Liver (tissue), 3 donors: Measurements from ENCODE around the gene PYCARD.

ENCODE experiments used
- EGR1 ChIP-seq, 2 donors: IDR thresholded peaks; 2 replicates each; pipeline ENCODE4 v1.6.1; 2016 to 2018; ENCODE audit warnings: antibody characterized with exemption in 2 of 2, low read depth in 2 of 2
- FOXA1 ChIP-seq: IDR thresholded peaks from 2 replicates; pipeline ENCODE4 v1.6.1; 2016; ENCODE audit warnings: antibody characterized with exemption
- FOXA2 ChIP-seq: IDR thresholded peaks from 2 replicates; pipeline ENCODE4 v1.6.1; 2016; ENCODE audit warnings: antibody characterized with exemption
- GABPA ChIP-seq, 2 donors: IDR thresholded peaks in 1 of 2; conservative IDR thresholded peaks in 1 of 2; 2 replicates each; pipeline ENCODE4 v1.6.1; 2016; ENCODE audit warnings: antibody characterized with exemption in 2 of 2, mild to moderate bottlenecking in 1 of 2, moderate library complexity in 1 of 2
- JUND ChIP-seq, 2 donors: IDR thresholded peaks; 2 replicates each; pipeline ENCODE4 v1.6.1; 2016; ENCODE audit warnings: antibody characterized with exemption in 2 of 2
- RAD21 ChIP-seq, 2 donors: IDR thresholded peaks; 2 replicates each; pipeline ENCODE4 v1.6.1; 2016; ENCODE audit warnings: antibody characterized with exemption in 2 of 2, mild to moderate bottlenecking in 2 of 2
- REST ChIP-seq: IDR thresholded peaks from 2 replicates; pipeline ENCODE4 v1.6.1; 2016; ENCODE audit warnings: antibody characterized with exemption, mild to moderate bottlenecking
- SP1 ChIP-seq: IDR thresholded peaks from 2 replicates; pipeline ENCODE4 v1.6.1; 2018; ENCODE audit warnings: antibody characterized with exemption, mild to moderate bottlenecking
- TAF1 ChIP-seq: conservative IDR thresholded peaks from 2 replicates; pipeline ENCODE4 v1.6.1; 2016; ENCODE audit warnings: antibody characterized with exemption, mild to moderate bottlenecking
- TF ChIP-seq, protein P1 (sequence below): fragments of 150-350 bp; IDR thresholded peaks from 2 replicates; pipeline ENCODE4 v1.5.1; 2017; ENCODE audit warnings: improper control_type of control experiment, low read depth, low read length; ENCODE audit not compliant: missing input control
- TF ChIP-seq, protein P2 (sequence below): IDR thresholded peaks from 2 replicates; pipeline ENCODE4 v1.6.1; 2016; ENCODE audit warnings: antibody characterized with exemption
- TF ChIP-seq, protein P3 (sequence below): IDR thresholded peaks from 2 replicates; pipeline ENCODE4 v1.6.1; 2016; ENCODE audit warnings: antibody characterized with exemption
- donor health status: healthy.
- donor health status: healthy.

- TF ChIP-seq, protein P1, sequence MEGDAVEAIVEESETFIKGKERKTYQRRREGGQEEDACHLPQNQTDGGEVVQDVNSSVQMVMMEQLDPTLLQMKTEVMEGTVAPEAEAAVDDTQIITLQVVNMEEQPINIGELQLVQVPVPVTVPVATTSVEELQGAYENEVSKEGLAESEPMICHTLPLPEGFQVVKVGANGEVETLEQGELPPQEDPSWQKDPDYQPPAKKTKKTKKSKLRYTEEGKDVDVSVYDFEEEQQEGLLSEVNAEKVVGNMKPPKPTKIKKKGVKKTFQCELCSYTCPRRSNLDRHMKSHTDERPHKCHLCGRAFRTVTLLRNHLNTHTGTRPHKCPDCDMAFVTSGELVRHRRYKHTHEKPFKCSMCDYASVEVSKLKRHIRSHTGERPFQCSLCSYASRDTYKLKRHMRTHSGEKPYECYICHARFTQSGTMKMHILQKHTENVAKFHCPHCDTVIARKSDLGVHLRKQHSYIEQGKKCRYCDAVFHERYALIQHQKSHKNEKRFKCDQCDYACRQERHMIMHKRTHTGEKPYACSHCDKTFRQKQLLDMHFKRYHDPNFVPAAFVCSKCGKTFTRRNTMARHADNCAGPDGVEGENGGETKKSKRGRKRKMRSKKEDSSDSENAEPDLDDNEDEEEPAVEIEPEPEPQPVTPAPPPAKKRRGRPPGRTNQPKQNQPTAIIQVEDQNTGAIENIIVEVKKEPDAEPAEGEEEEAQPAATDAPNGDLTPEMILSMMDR = no peak
- no peak for TF ChIP-seq SP1
- TF ChIP-seq REST = no peak
- no peak for TF ChIP-seq RAD21 (IDR thresholded peaks at IDR 0.05)
- no peak for TF ChIP-seq GABPA (IDR thresholded peaks at IDR 0.05 in 1 of 2, conservative IDR thresholded peaks at IDR 0.05 in 1 of 2)
- no peak for TF ChIP-seq FOXA1
- TF ChIP-seq, protein P2, sequence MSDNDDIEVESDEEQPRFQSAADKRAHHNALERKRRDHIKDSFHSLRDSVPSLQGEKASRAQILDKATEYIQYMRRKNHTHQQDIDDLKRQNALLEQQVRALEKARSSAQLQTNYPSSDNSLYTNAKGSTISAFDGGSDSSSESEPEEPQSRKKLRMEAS = no peak
- TF ChIP-seq FOXA2 = no peak
- no peak for TF ChIP-seq TAF1
- TF ChIP-seq JUND (IDR thresholded peaks at IDR 0.05) = no peak
- TF ChIP-seq, protein P3, sequence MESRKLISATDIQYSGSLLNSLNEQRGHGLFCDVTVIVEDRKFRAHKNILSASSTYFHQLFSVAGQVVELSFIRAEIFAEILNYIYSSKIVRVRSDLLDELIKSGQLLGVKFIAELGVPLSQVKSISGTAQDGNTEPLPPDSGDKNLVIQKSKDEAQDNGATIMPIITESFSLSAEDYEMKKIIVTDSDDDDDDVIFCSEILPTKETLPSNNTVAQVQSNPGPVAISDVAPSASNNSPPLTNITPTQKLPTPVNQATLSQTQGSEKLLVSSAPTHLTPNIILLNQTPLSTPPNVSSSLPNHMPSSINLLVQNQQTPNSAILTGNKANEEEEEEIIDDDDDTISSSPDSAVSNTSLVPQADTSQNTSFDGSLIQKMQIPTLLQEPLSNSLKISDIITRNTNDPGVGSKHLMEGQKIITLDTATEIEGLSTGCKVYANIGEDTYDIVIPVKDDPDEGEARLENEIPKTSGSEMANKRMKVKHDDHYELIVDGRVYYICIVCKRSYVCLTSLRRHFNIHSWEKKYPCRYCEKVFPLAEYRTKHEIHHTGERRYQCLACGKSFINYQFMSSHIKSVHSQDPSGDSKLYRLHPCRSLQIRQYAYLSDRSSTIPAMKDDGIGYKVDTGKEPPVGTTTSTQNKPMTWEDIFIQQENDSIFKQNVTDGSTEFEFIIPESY = no peak
- TF ChIP-seq EGR1 (IDR thresholded peaks at IDR 0.05; ENCODE audit: low read depth in 2 of 2) = no peak
These were observed 25.6 kb upstream of the PYCARD start for GRCh38 chr16:31228206-31228605.
